H4 (cell line): ENCODE data around the gene ULK4. TPM values are rescaled to one million over a fixed set of nuclear protein-coding genes. Genes with fewer than 3 reads are reported as not detected.
"Not testable (repeated sequence)": the region's sequence is repeated elsewhere in the genome, so short reads cannot be mapped to it uniquely, and the experiment has no call there.

Source experiments
- DNase-seq: peaks from one replicate; pipeline ENCODE4 v3.0.0-alpha.2; 2015; ENCODE audit warnings: low spot score
- total RNA-seq: library from RNA; depleted of rRNA; stranded (reverse); fragments of >200 nt; shearing (Covaris generic); gene quantifications from 2 replicates; pipeline ENCODE4 v1.2.3, GENCODE V29; 2014

Gene ULK4
- total RNA-seq, 1 experiment from 2014 or later, result 8.4 TPM

- no peak for DNase-seq
These were observed 312.7 kb downstream of the ULK4 start for GRCh38 chr3:41649129-41649739.

- DNase-seq, result not testable (repeated sequence)
These were observed 314.2 kb downstream of the ULK4 start for GRCh38 chr3:41647730-41648129.

GRCh38 chr3:41640076-41640475 is 321.8 kb downstream of the ULK4 start:
- DNase-seq, result no peak

GRCh38 chr3:41638381-41638780 is 323.5 kb downstream of the ULK4 start:
- DNase-seq, result no peak

GRCh38 chr3:41632700-41633099 is 329.2 kb downstream of the ULK4 start:
- no peak for DNase-seq

GRCh38 chr3:41630708-41631107 is 331.2 kb downstream of the ULK4 start:
- no peak for DNase-seq

- DNase-seq, result no peak
These were observed 331.9 kb downstream of the ULK4 start for GRCh38 chr3:41629986-41630385.

GRCh38 chr3:41629072-41629471 is 332.8 kb downstream of the ULK4 start:
- DNase-seq, result no peak

GRCh38 chr3:41627477-41628087 is 334.3 kb downstream of the ULK4 start:
- DNase-seq, result no peak

GRCh38 chr3:41612853-41613252 is 349.1 kb downstream of the ULK4 start:
- DNase-seq, result no peak

GRCh38 chr3:41611008-41611407 is 350.9 kb downstream of the ULK4 start:
- no peak for DNase-seq

GRCh38 chr3:41608347-41608746 is 353.6 kb downstream of the ULK4 start:
- no peak for DNase-seq

- DNase-seq, result no peak
These were observed 358.1 kb downstream of the ULK4 start for GRCh38 chr3:41603807-41604206.

- DNase-seq, result no peak
These were observed 359.8 kb downstream of the ULK4 start for GRCh38 chr3:41602121-41602520.

GRCh38 chr3:41601404-41601987 is 360.4 kb downstream of the ULK4 start:
- DNase-seq, result no peak

GRCh38 chr3:41600616-41601015 is 361.3 kb downstream of the ULK4 start:
- DNase-seq, result no peak

- no peak for DNase-seq
These were observed 362.8 kb downstream of the ULK4 start for GRCh38 chr3:41599127-41599484.

- no peak for DNase-seq
These were observed 363.3 kb downstream of the ULK4 start for GRCh38 chr3:41598402-41599126.

- DNase-seq, result no peak
These were observed 368.1 kb downstream of the ULK4 start for GRCh38 chr3:41593774-41594173.

GRCh38 chr3:41592753-41593510 is 369.0 kb downstream of the ULK4 start:
- DNase-seq, result no peak

- DNase-seq, result no peak
These were observed 378.9 kb downstream of the ULK4 start for GRCh38 chr3:41583014-41583413.

GRCh38 chr3:41581700-41582099 is 380.2 kb downstream of the ULK4 start:
- DNase-seq, result no peak
